Natural killer cell treated with Interleukin-12 subunit alpha and Interleukin-12 subunit beta and Interleukin-15 and Interleukin-18, amount 100 ng/mL, for 72 hours (primary cell): ENCODE measurements around the gene NSD2. TPM values are rescaled to one million over a fixed set of nuclear protein-coding genes. Genes with fewer than 3 reads are reported as not detected.
A peak's percentile ranks its signal among the peaks of the same experiment; 100 is the strongest.
"Not testable (repeated sequence)": the region's sequence is repeated elsewhere in the genome, so short reads cannot be mapped to it uniquely, and the experiment has no call there.

Experiments used
- ATAC-seq, 2 donors: fragments of 150-1000 bp; cut with Tn5 transposase in 1 of 2; sonication (Bioruptor Pico), chemical (Tn5 transposase) in 1 of 2; 2 replicates each; pipeline ENCODE4 v1.10.0; 2021
- DNase-seq: peaks from one replicate; pipeline ENCODE4 v3.0.0; 2022; ENCODE audit warnings: low spot score
- H3K27ac Mint-ChIP-seq, 2 donors: 1 replicate in 1 of 2; 2 replicates in 1 of 2; pipeline ENCODE4 v1.8.0; 2022; ENCODE audit warnings: mixed read lengths in 2 of 2, mild to moderate bottlenecking in 1 of 2, moderate library complexity in 1 of 2
- H3K27me3 Mint-ChIP-seq, 2 donors: 1 replicate in 1 of 2; 2 replicates in 1 of 2; pipeline ENCODE4 v1.8.0; 2022; ENCODE audit warnings: mixed read lengths in 2 of 2
- H3K36me3 Mint-ChIP-seq: one replicate; pipeline ENCODE4 v1.8.0; 2022; ENCODE audit warnings: mixed read lengths
- H3K4me1 Mint-ChIP-seq, 2 donors: 1 replicate in 1 of 2; 2 replicates in 1 of 2; pipeline ENCODE4 v1.8.0; 2022; ENCODE audit warnings: low read depth in 2 of 2, mixed read lengths in 2 of 2, mild to moderate bottlenecking in 1 of 2
- H3K4me3 Mint-ChIP-seq: one replicate; pipeline ENCODE4 v1.8.0; 2022; ENCODE audit warnings: mixed read lengths
- H3K9me3 Mint-ChIP-seq: 2 replicates; pipeline ENCODE4 v1.8.0; 2022; ENCODE audit warnings: mixed read lengths
- total RNA-seq, 2 donors: library from RNA; stranded (reverse); gene quantifications; one replicate each; pipeline ENCODE4 v1.2.3, GENCODE V29; 2022

Gene NSD2
- total RNA-seq, 2 donors from 2014 or later, result 127 to 375 TPM

- Mint-ChIP-seq H3K27me3 (no peaks in the 10 kb centered on the region), H3K9me3 (no peaks in the 10 kb centered on the region), H3K4me1 (peaks cover 14 to 28% of the 10 kb centered on the region in 2 donors), H3K27ac (no peak overlapping the region), H3K4me3 (no peak overlapping the region), H3K36me3 (peaks cover 10% of the 10 kb centered on the region)
- DNase-seq (no peak), ATAC-seq (no peak)
Observed at GRCh38 chr4:1902243-1902642, 31.1 kb downstream of the NSD2 start.

GRCh38 chr4:1903035-1903434 lies 31.8 kb downstream of the NSD2 start:
- no peak for ATAC-seq
- Mint-ChIP-seq H3K36me3 (peaks cover 11% of the 10 kb centered on the region), H3K4me3 (no peak overlapping the region), H3K27me3 (no peaks in the 10 kb centered on the region), H3K4me1 (peaks cover 17 to 29% of the 10 kb centered on the region in 2 donors), H3K27ac (no peak overlapping the region), H3K9me3 (no peaks in the 10 kb centered on the region)
- no peak for DNase-seq

- H3K4me3 Mint-ChIP-seq, result no peak overlapping the region
- ATAC-seq, result no peak
- H3K27me3 Mint-ChIP-seq, result no peaks in the 10 kb centered on the region
- no peak overlapping the region for H3K27ac Mint-ChIP-seq
- peaks cover 17 to 30% of the 10 kb centered on the region in 2 donors for H3K4me1 Mint-ChIP-seq
- no peaks in the 10 kb centered on the region for H3K9me3 Mint-ChIP-seq
- no peak for DNase-seq
- H3K36me3 Mint-ChIP-seq, result peaks cover 15% of the 10 kb centered on the region
Observed at GRCh38 chr4:1904042-1904441, 32.8 kb downstream of the NSD2 start.

- peaks cover 23 to 31% of the 10 kb centered on the region in 2 donors for H3K4me1 Mint-ChIP-seq
- no peak for ATAC-seq
- no peaks in the 10 kb centered on the region for H3K9me3 Mint-ChIP-seq
- peaks cover 20% of the 10 kb centered on the region for H3K36me3 Mint-ChIP-seq
- DNase-seq, result no peak
- H3K27ac Mint-ChIP-seq, result peak overlapping the region; percentile 15 to 71
- H3K27me3 Mint-ChIP-seq, result no peaks in the 10 kb centered on the region
- no peak overlapping the region for H3K4me3 Mint-ChIP-seq
Observed at GRCh38 chr4:1907848-1908525, 36.8 kb downstream of the NSD2 start.

- not testable (repeated sequence) for DNase-seq, ATAC-seq, H3K4me3 Mint-ChIP-seq, H3K27me3 Mint-ChIP-seq, H3K27ac Mint-ChIP-seq, H3K9me3 Mint-ChIP-seq
- peaks cover 23% of the 10 kb centered on the region for H3K36me3 Mint-ChIP-seq
- H3K4me1 Mint-ChIP-seq, result peaks cover 24 to 26% of the 10 kb centered on the region in 2 donors
Observed at GRCh38 chr4:1909696-1910095, 38.5 kb downstream of the NSD2 start.

- peaks cover 23% of the 10 kb centered on the region for H3K36me3 Mint-ChIP-seq
- ATAC-seq (no peak), DNase-seq (no peak)
- H3K4me1 Mint-ChIP-seq, result peaks cover 24 to 30% of the 10 kb centered on the region in 2 donors
- no peaks in the 10 kb centered on the region for H3K27me3 Mint-ChIP-seq
- H3K4me3 Mint-ChIP-seq, result no peak overlapping the region
- peak overlapping the region; percentile 12 to 48 for H3K27ac Mint-ChIP-seq
- no peaks in the 10 kb centered on the region for H3K9me3 Mint-ChIP-seq
Observed at GRCh38 chr4:1910643-1911042, 39.5 kb downstream of the NSD2 start.

- not testable (repeated sequence) for H3K9me3 Mint-ChIP-seq, H3K4me3 Mint-ChIP-seq, H3K27me3 Mint-ChIP-seq, ATAC-seq, DNase-seq
- Mint-ChIP-seq H3K36me3 (peaks cover 23% of the 10 kb centered on the region), H3K4me1 (peaks cover 24% of the 10 kb centered on the region in 2 donors), H3K27ac (peak overlapping the region; percentile 12 to 48)
Observed at GRCh38 chr4:1911316-1911715, 40.1 kb downstream of the NSD2 start.

- no peak for DNase-seq
- Mint-ChIP-seq H3K27ac (no peak overlapping the region), H3K27me3 (no peaks in the 10 kb centered on the region), H3K4me1 (peaks cover under 1 to 3% of the 10 kb centered on the region in 2 donors), H3K9me3 (no peaks in the 10 kb centered on the region), H3K36me3 (peaks cover 7% of the 10 kb centered on the region), H3K4me3 (no peak overlapping the region)
- no peak for ATAC-seq
Observed at GRCh38 chr4:1922821-1923220, 51.6 kb downstream of the NSD2 start.

- no peak for DNase-seq
- no peak for ATAC-seq
- Mint-ChIP-seq H3K27me3 (no peaks in the 10 kb centered on the region), H3K9me3 (no peaks in the 10 kb centered on the region), H3K4me3 (no peak overlapping the region), H3K27ac (peak overlapping the region; percentile 29 to 55), H3K36me3 (peaks cover 10% of the 10 kb centered on the region), H3K4me1 (peaks cover 12 to 14% of the 10 kb centered on the region in 2 donors)
Observed at GRCh38 chr4:1927675-1928074, 56.5 kb downstream of the NSD2 start.

GRCh38 chr4:1928356-1929239 lies 57.4 kb downstream of the NSD2 start:
- peaks cover 10% of the 10 kb centered on the region for H3K36me3 Mint-ChIP-seq
- DNase-seq (peak; percentile 69), ATAC-seq (peak; percentile 89 to 91)
- peak overlapping the region; percentile 29 to 55 for H3K27ac Mint-ChIP-seq
- no peaks in the 10 kb centered on the region for H3K9me3 Mint-ChIP-seq
- H3K27me3 Mint-ChIP-seq, result no peaks in the 10 kb centered on the region
- peaks cover 12 to 14% of the 10 kb centered on the region in 2 donors for H3K4me1 Mint-ChIP-seq
- H3K4me3 Mint-ChIP-seq, result peak overlapping the region; percentile 46

GRCh38 chr4:1932736-1933135 lies 61.5 kb downstream of the NSD2 start:
- Mint-ChIP-seq H3K27ac (no peak overlapping the region), H3K36me3 (peaks cover 10% of the 10 kb centered on the region), H3K4me1 (peaks cover 11 to 12% of the 10 kb centered on the region in 2 donors), H3K9me3 (no peaks in the 10 kb centered on the region), H3K4me3 (no peak overlapping the region), H3K27me3 (no peaks in the 10 kb centered on the region)
- ATAC-seq (no peak), DNase-seq (no peak)

GRCh38 chr4:1933700-1934099 lies 62.5 kb downstream of the NSD2 start:
- no peak overlapping the region for H3K4me3 Mint-ChIP-seq
- ATAC-seq (no peak), DNase-seq (no peak)
- peaks cover 3 to 6% of the 10 kb centered on the region in 2 donors for H3K4me1 Mint-ChIP-seq
- H3K27me3 Mint-ChIP-seq, result no peaks in the 10 kb centered on the region
- no peaks in the 10 kb centered on the region for H3K9me3 Mint-ChIP-seq
- no peak overlapping the region for H3K27ac Mint-ChIP-seq
- H3K36me3 Mint-ChIP-seq, result peaks cover 10% of the 10 kb centered on the region

- H3K4me3 Mint-ChIP-seq, result no peak overlapping the region
- no peak overlapping the region for H3K27ac Mint-ChIP-seq
Observed at GRCh38 chr4:1937550-1937949, 66.4 kb downstream of the NSD2 start.

GRCh38 chr4:1938027-1938426 lies 66.8 kb downstream of the NSD2 start:
- H3K36me3 Mint-ChIP-seq, result peaks cover 5% of the 10 kb centered on the region
- no peak for ATAC-seq

More at GRCh38 chr4:1937550-1937949, 66.4 kb downstream of the NSD2 start:
- H3K36me3 Mint-ChIP-seq, result peaks cover 2% of the 10 kb centered on the region
- no peaks in the 10 kb centered on the region for H3K27me3 Mint-ChIP-seq
- DNase-seq, result no peak
- no peaks in the 10 kb centered on the region for H3K9me3 Mint-ChIP-seq
- H3K4me1 Mint-ChIP-seq, result peaks cover 0 to 3% of the 10 kb centered on the region in 2 donors
- ATAC-seq, result no peak

More at GRCh38 chr4:1938027-1938426, 66.8 kb downstream of the NSD2 start:
- Mint-ChIP-seq H3K27me3 (no peaks in the 10 kb centered on the region), H3K4me3 (no peak overlapping the region), H3K27ac (no peak overlapping the region), H3K4me1 (peaks cover 0 to 3% of the 10 kb centered on the region in 2 donors), H3K9me3 (no peaks in the 10 kb centered on the region)
- DNase-seq, result no peak
